Ascending aorta (tissue), 2 donors: ENCODE data around the gene SPIC. TPM values are rescaled to one million over a fixed set of nuclear protein-coding genes. Genes with fewer than 3 reads are reported as not detected.

Experiments
- DNase-seq, 2 donors: peaks; one replicate each; pipeline ENCODE4 v3.0.0-alpha.2; 2019; ENCODE audit warnings: low spot score in 2 of 2
- H3K27ac ChIP-seq, 2 donors: fragments of 200-600 bp; sonication (generic); one replicate each; pipeline ENCODE4 v1.5.1; 2016 to 2017; ENCODE audit warnings: mild to moderate bottlenecking in 1 of 2
- H3K27me3 ChIP-seq: fragments of 200-600 bp; sonication (generic); one replicate; pipeline ENCODE4 v1.5.1; 2017
- H3K36me3 ChIP-seq, 2 donors: fragments of 200-600 bp; sonication (generic); one replicate each; pipeline ENCODE4 v1.5.1; 2016
- H3K4me1 ChIP-seq, 2 donors: fragments of 200-600 bp; sonication (generic); one replicate each; pipeline ENCODE4 v1.5.1; 2016 to 2017; ENCODE audit warnings: mild to moderate bottlenecking in 1 of 2
- H3K4me3 ChIP-seq, 2 donors: fragments of 200-600 bp; sonication (generic); one replicate each; pipeline ENCODE4 v1.5.1; 2016 to 2017; ENCODE audit warnings: mild to moderate bottlenecking in 1 of 2
- H3K9me3 ChIP-seq, 2 donors: fragments of 200-600 bp; sonication (generic); one replicate each; pipeline ENCODE4 v1.5.1; 2016
- intact Hi-C: fragments of 100-400 bp; cut with DNase I; formaldehyde crosslinking; loops from one replicate; pipeline ENCODE4 v1.15.1; 2023
- total RNA-seq: library from RNA; depleted of rRNA; stranded (reverse); fragments of >200 nt; gene quantifications from one replicate; pipeline ENCODE4 v1.1.0, GENCODE V29; 2016
- TF ChIP-seq, protein P1 (sequence below), 3 experiments: fragments of 200-600 bp in 2 of 3; fragments of 450-650 bp in 1 of 3; sonication (generic) in 2 of 3; IDR thresholded peaks; one replicate each; pipeline ENCODE4 v1.5.1; 2016 to 2019; ENCODE audit warnings: antibody characterized with exemption in 3 of 3, mild to moderate bottlenecking in 1 of 3, moderate library complexity in 1 of 3

The SPIC gene
- total RNA-seq, 1 donor from 2014 or later, result not detected

DNA sequence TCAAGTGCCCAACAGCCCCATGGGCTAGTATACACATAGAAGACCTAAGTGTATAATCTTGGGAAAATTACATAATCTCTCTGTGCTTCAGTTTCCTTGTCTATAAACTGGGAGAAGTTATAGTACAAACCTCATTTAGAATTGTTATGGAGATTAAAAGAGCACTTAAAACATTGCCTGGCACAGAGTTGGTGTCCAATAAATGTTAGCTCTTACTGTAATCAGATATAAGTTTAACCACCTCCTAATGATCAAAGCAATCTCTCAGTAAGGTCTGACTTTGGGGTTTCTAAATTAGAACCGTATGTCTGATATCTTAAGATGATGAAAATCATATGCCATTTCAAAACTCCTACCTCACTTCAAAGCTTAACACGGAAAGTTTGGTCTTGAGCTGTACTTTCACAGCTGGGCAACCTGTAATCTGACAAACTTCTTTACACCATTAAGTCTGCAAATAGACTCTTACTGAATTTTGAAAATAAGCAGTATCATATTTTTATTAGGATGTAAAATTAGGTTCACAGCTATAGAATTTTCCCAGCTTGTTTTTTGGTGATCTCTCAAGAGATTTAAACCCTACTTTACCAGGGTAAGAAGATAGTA is 61.0 kb downstream of the SPIC start:
- no peaks in the 10 kb centered on the region for H3K9me3 ChIP-seq
- TF ChIP-seq, protein P1, sequence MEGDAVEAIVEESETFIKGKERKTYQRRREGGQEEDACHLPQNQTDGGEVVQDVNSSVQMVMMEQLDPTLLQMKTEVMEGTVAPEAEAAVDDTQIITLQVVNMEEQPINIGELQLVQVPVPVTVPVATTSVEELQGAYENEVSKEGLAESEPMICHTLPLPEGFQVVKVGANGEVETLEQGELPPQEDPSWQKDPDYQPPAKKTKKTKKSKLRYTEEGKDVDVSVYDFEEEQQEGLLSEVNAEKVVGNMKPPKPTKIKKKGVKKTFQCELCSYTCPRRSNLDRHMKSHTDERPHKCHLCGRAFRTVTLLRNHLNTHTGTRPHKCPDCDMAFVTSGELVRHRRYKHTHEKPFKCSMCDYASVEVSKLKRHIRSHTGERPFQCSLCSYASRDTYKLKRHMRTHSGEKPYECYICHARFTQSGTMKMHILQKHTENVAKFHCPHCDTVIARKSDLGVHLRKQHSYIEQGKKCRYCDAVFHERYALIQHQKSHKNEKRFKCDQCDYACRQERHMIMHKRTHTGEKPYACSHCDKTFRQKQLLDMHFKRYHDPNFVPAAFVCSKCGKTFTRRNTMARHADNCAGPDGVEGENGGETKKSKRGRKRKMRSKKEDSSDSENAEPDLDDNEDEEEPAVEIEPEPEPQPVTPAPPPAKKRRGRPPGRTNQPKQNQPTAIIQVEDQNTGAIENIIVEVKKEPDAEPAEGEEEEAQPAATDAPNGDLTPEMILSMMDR (IDR thresholded peaks at IDR 0.05), result no peak
- H3K36me3 ChIP-seq, result no peaks in the 10 kb centered on the region
- intact Hi-C loops, result no loop called here
- H3K4me3 ChIP-seq, result no peak overlapping the region
- H3K4me1 ChIP-seq, result no peaks in the 10 kb centered on the region
- no peak for DNase-seq
- no peaks in the 10 kb centered on the region for H3K27me3 ChIP-seq
- no peak overlapping the region for H3K27ac ChIP-seq

Other genes with a start within 250 kb of the SPIC start
- 8.0 TPM for gene UTP20, start 195.2 kb upstream of the SPIC start, total RNA-seq
- gene ARL1, start 67.6 kb upstream of the SPIC start, total RNA-seq, result 16.0 TPM
- gene MYBPC1, start 119.6 kb downstream of the SPIC start, total RNA-seq, result not detected
- 56.6 TPM for gene CHPT1, start 222.3 kb downstream of the SPIC start, total RNA-seq